HG02759 (cell line): ENCODE data around the gene SNRPB.

Experiments
- ATAC-seq: cut with Tn5 transposase; IDR thresholded peaks from one replicate; pipeline ENCODE4 v1.9.1; 2021; ENCODE audit warnings: mild to moderate bottlenecking, moderate library complexity; ENCODE audit not compliant: unreplicated experiment

The SNRPB gene

GRCh38 chr20:2430538-2430937 is 40.1 kb downstream of the SNRPB start:
- ATAC-seq, result no peak

- no peak for ATAC-seq
Observed at GRCh38 chr20:2429051-2429450, 41.5 kb downstream of the SNRPB start.

- no peak for ATAC-seq
Observed at GRCh38 chr20:2421247-2421646, 49.3 kb downstream of the SNRPB start.

- ATAC-seq, result no peak
Observed at GRCh38 chr20:2420510-2420909, 50.1 kb downstream of the SNRPB start.

- no peak for ATAC-seq
Observed at GRCh38 chr20:2418388-2418787, 52.2 kb downstream of the SNRPB start.

- ATAC-seq, result no peak
Observed at GRCh38 chr20:2417213-2417541, 53.4 kb downstream of the SNRPB start.

- ATAC-seq, result no peak
Observed at GRCh38 chr20:2416541-2417212, 53.9 kb downstream of the SNRPB start.
